ENCODE results near the gene MAST2.
"Not testable (repeated sequence)": the region's sequence is repeated elsewhere in the genome, so short reads cannot be mapped to it uniquely, and the experiment has no call there.

Gene MAST2

GRCh38 chr1:45862008-45862407 is 58.6 kb downstream of the MAST2 start:
- DNase-seq: no peak

- no peak for DNase-seq
Observed at GRCh38 chr1:45863218-45863617, 59.8 kb downstream of the MAST2 start.

GRCh38 chr1:45864167-45865106 is 61.0 kb downstream of the MAST2 start:
- DNase-seq: no peak

GRCh38 chr1:45867697-45868348 is 64.4 kb downstream of the MAST2 start:
- no peak for DNase-seq

- no peak for DNase-seq
Observed at GRCh38 chr1:45868861-45869260, 65.4 kb downstream of the MAST2 start.

GRCh38 chr1:45870500-45870899 is 67.1 kb downstream of the MAST2 start:
- DNase-seq: no peak

- not testable (repeated sequence) for DNase-seq
Observed at GRCh38 chr1:45872173-45872801, 68.9 kb downstream of the MAST2 start.

- no peak for DNase-seq
Observed at GRCh38 chr1:45876000-45876617, 72.7 kb downstream of the MAST2 start.

- no peak for DNase-seq
Observed at GRCh38 chr1:45877264-45877663, 73.9 kb downstream of the MAST2 start.

GRCh38 chr1:45879885-45880598 is 76.6 kb downstream of the MAST2 start:
- DNase-seq: no peak

- no peak for DNase-seq
Observed at GRCh38 chr1:45880930-45881329, 77.5 kb downstream of the MAST2 start.

GRCh38 chr1:45883658-45884057 is 80.2 kb downstream of the MAST2 start:
- DNase-seq: no peak

GRCh38 chr1:45884700-45885099 is 81.3 kb downstream of the MAST2 start:
- no peak for DNase-seq

GRCh38 chr1:45886229-45886628 is 82.8 kb downstream of the MAST2 start:
- DNase-seq: no peak

GRCh38 chr1:45887156-45887842 is 83.9 kb downstream of the MAST2 start:
- DNase-seq: no peak

- no peak for DNase-seq
Observed at GRCh38 chr1:45890078-45890477, 86.7 kb downstream of the MAST2 start.

- DNase-seq: no peak
Observed at GRCh38 chr1:45891087-45891486, 87.7 kb downstream of the MAST2 start.

- DNase-seq: no peak
Observed at GRCh38 chr1:45892068-45892785, 88.8 kb downstream of the MAST2 start.

GRCh38 chr1:45894331-45894730 is 90.9 kb downstream of the MAST2 start:
- DNase-seq: no peak

- no peak for DNase-seq
Observed at GRCh38 chr1:45894921-45895320, 91.5 kb downstream of the MAST2 start.

GRCh38 chr1:45895406-45895805 is 92.0 kb downstream of the MAST2 start:
- DNase-seq: no peak
